K562 (cell line): Measurements from ENCODE around the gene HIVEP3. TPM values are rescaled to one million over a fixed set of nuclear protein-coding genes. Genes with fewer than 3 reads are reported as not detected.

Experiments used
- BHLHE40 ChIP-seq: IDR thresholded peaks from 2 replicates; pipeline ENCODE4 v1.6.1; 2011; ENCODE audit warnings: low read length, improper control_type of control experiment
- DDX20 ChIP-seq: fragments of 450-650 bp; IDR thresholded peaks from 2 replicates; pipeline ENCODE4 v1.6.1; 2016; ENCODE audit warnings: missing genetic modification characterization, low read depth, mild to moderate bottlenecking, missing compliant biosample characterization, moderate library complexity
- E2F6 ChIP-seq, 2 experiments: IDR thresholded peaks; 2 replicates each; pipeline ENCODE4 v1.6.1; 2011; ENCODE audit warnings: borderline replicate concordance in 1 of 2, control low read depth in 1 of 2, low read depth in 1 of 2, low read length in 1 of 2, mild to moderate bottlenecking in 1 of 2, mixed read lengths in 1 of 2, moderate library complexity in 1 of 2; ENCODE audit not compliant: insufficient read depth in 1 of 2, insufficient read length in 1 of 2, poor library complexity in 1 of 2, severe bottlenecking in 1 of 2; ENCODE audit errors: extremely low read depth in 1 of 2
- ELF1 ChIP-seq: fragments of 200-800 bp; sonication (Bioruptor generic); IDR thresholded peaks from 2 replicates; pipeline ENCODE4 v1.6.1; 2016; ENCODE audit warnings: missing genetic modification characterization, missing compliant biosample characterization
- ELF2 ChIP-seq: fragments of 250-450 bp; sonication (Bioruptor Pico); IDR thresholded peaks from 2 replicates; pipeline ENCODE4 v1.5.0; 2021; ENCODE audit warnings: mild to moderate bottlenecking
- EP300 ChIP-seq: IDR thresholded peaks from 2 replicates; pipeline ENCODE4 v1.6.1; 2012; ENCODE audit warnings: low read length, improper control_type of control experiment
- ESRRB ChIP-seq: fragments of 250-450 bp; sonication (Bioruptor Pico); IDR thresholded peaks from 2 replicates; pipeline ENCODE4 v1.5.0; 2020; ENCODE audit warnings: mild to moderate bottlenecking, moderate library complexity, borderline replicate concordance
- FOXA1 ChIP-seq: fragments of 450-650 bp; IDR thresholded peaks from 2 replicates; pipeline ENCODE4 v1.6.1; 2016; ENCODE audit warnings: mild to moderate bottlenecking, borderline replicate concordance
- GABPA ChIP-seq: fragments of 200-800 bp; sonication (Bioruptor generic); conservative IDR thresholded peaks from 2 replicates; pipeline ENCODE4 v1.6.1; 2016; ENCODE audit warnings: low read depth, missing genetic modification characterization, missing compliant biosample characterization
- HLTF ChIP-seq: fragments of 450-650 bp; IDR thresholded peaks from 2 replicates; pipeline ENCODE4 v1.6.1; 2016
- HSF4 ChIP-seq: fragments of 250-450 bp; sonication (Bioruptor Pico); IDR thresholded peaks from 2 replicates; pipeline ENCODE4 v2.1.2; 2022; ENCODE audit warnings: mild to moderate bottlenecking, moderate library complexity, borderline replicate concordance
- MECOM ChIP-seq: fragments of 250-450 bp; sonication (Bioruptor Pico); IDR thresholded peaks from 2 replicates; pipeline ENCODE4 v1.8.0; 2022; ENCODE audit warnings: inconsistent platforms
- MNT ChIP-seq, 2 experiments: fragments of 450-650 bp; conservative IDR thresholded peaks; 2 replicates each; pipeline ENCODE4 v1.6.1; 2017; ENCODE audit warnings: mild to moderate bottlenecking in 2 of 2, moderate library complexity in 2 of 2
- MXI1 ChIP-seq: IDR thresholded peaks from 2 replicates; pipeline ENCODE4 v1.6.1; 2011; ENCODE audit warnings: low read depth, mild to moderate bottlenecking, improper control_type of control experiment, low read length
- NEUROD1 ChIP-seq: fragments of 150-350 bp; IDR thresholded peaks from 2 replicates; pipeline ENCODE4 v1.6.1; 2014; ENCODE audit warnings: borderline replicate concordance, low read length, low read depth; ENCODE audit not compliant: partially characterized antibody
- PCBP2 ChIP-seq: fragments of 200-400 bp; formaldehyde crosslinking; IDR thresholded peaks from 2 replicates; pipeline ENCODE4 v1.6.1; 2018; ENCODE audit warnings: low read length, low read depth, mild to moderate bottlenecking, moderate library complexity; ENCODE audit not compliant: poor library complexity, severe bottlenecking
- SPI1 ChIP-seq: IDR thresholded peaks from 2 replicates; pipeline ENCODE4 v1.6.1; 2011; ENCODE audit warnings: low read depth, low read length, control low read depth, borderline replicate concordance
- STAT5B ChIP-seq: fragments of 250-450 bp; sonication (Bioruptor Pico); IDR thresholded peaks from 2 replicates; pipeline ENCODE4 v1.8.0; 2021; ENCODE audit warnings: mild to moderate bottlenecking, inconsistent platforms
- U2AF2 ChIP-seq: fragments of 200-400 bp; formaldehyde crosslinking; optimal IDR thresholded peaks from 2 replicates; pipeline ENCODE3; 2017; ENCODE audit warnings: low read depth, mild to moderate bottlenecking, low read length
- YBX1 ChIP-seq: fragments of 450-650 bp; IDR thresholded peaks from 2 replicates; pipeline ENCODE4 v1.7.1; 2016; ENCODE audit warnings: mild to moderate bottlenecking
- ZFPM2 ChIP-seq: fragments of 250-450 bp; sonication (Bioruptor Pico); IDR thresholded peaks from 2 replicates; pipeline ENCODE4 v1.5.1; 2022; ENCODE audit warnings: mild to moderate bottlenecking
- ZFX ChIP-seq: sonication (generic); formaldehyde crosslinking; IDR thresholded peaks from 2 replicates; pipeline ENCODE4 v1.8.0; 2022; ENCODE audit warnings: mild to moderate bottlenecking, missing genetic modification reagents, moderate library complexity
- ZNF24 ChIP-seq: fragments of 450-650 bp; IDR thresholded peaks from 2 replicates; pipeline ENCODE4 v1.6.1; 2016
- ZNF347 ChIP-seq: fragments of 450-650 bp; formaldehyde crosslinking; IDR thresholded peaks from 2 replicates; pipeline ENCODE4 v1.4.0; 2020; ENCODE audit warnings: low read depth, mild to moderate bottlenecking, moderate library complexity
- ZNF668 ChIP-seq: fragments of 250-450 bp; sonication (Bioruptor Pico); IDR thresholded peaks from 2 replicates; pipeline ENCODE4 v1.8.0; 2022; ENCODE audit warnings: mild to moderate bottlenecking, inconsistent platforms
- polyA plus RNA-seq, 8 experiments: library from polyadenylated mRNA; depleted of rRNA in 4 of 8; stranded (reverse) in 5 of 8; unstranded in 3 of 8; fragments of >200 nt; fragmentation: Nextera tagmentation in 2 of 8; fragmentation: Illumina TruSeq in 1 of 8; extraction: Ambion mirVana in 2 of 8; extraction: Trizol in 1 of 8; gene quantifications; 2 replicates each; pipeline versions ENCODE4 v1.2.1 to v1.2.3, GENCODE V29; 2011 to 2014; ENCODE audit warnings: inconsistent platforms in 1 of 8, missing spikeins in 1 of 8
- total RNA-seq, 7 experiments: library from RNA; depleted of rRNA in 6 of 7; stranded (reverse); fragments of >200 nt in 6 of 7; fragmentation: Illumina TruSeq in 2 of 7; extraction: Trizol in 2 of 7; gene quantifications; 2 replicates each; pipeline versions ENCODE4 v1.2.1 to v1.2.3, GENCODE V29; 2011 to 2021; ENCODE audit warnings: low replicate concordance in 1 of 7
- TF ChIP-seq, protein P1 (sequence below), 2 experiments: fragments of 250-450 bp in 1 of 2; fragments of 450-650 bp in 1 of 2; sonication (Bioruptor Pico) in 1 of 2; IDR thresholded peaks; 2 replicates each; pipeline versions ENCODE4 v1.6.1 to v1.8.0; 2016 to 2021; ENCODE audit warnings: mild to moderate bottlenecking in 2 of 2, moderate library complexity in 2 of 2, missing compliant biosample characterization in 1 of 2, missing genetic modification characterization in 1 of 2
- TF ChIP-seq, protein P2 (sequence below): fragments of 450-650 bp; formaldehyde crosslinking; IDR thresholded peaks from 2 replicates; pipeline ENCODE4 v1.4.0; 2020; ENCODE audit warnings: mild to moderate bottlenecking

Gene HIVEP3
- total and polyA plus RNA-seq, 9 of the 15 experiments (the other 6 are each of a cell fraction or from before 2014, with no cell fraction given) = 0.09 to 0.58 (median 0.34) TPM; not detected in 1

DNA sequence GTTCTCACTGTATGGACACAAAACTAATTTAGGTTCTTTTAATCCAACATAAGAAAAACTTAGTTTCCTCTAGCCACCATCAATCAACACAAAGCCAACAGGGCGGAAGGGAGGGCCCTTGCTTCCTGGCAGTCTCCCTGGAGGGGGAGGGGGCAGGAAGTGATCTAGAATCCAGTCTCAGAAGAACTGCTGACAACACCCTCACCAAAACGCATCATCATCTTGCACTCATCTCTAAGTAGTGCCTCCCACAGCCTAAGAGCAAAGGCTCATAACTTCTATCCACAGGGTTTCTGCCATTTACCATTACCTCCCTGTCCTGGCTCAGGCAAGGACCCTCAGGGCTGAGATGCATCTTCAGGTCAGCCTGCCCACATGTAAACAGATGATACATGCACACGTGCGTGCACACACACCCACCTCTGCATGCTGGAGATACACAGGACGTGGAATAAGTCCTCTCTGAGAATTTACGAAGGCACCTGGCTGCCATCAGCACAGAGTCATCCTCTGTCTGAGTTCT, 20.5 kb downstream of the HIVEP3 start (continued):
- TF ChIP-seq STAT5B (CRISPR knock-in tag) (no peak), ELF1 (tag) (no peak), ZNF668 (CRISPR knock-in tag) (no peak), EP300 (peak; percentile 25; the same call in 1 of the 2 replicates), SPI1 (peak; percentile 6; the same call in 1 of the 2 replicates), ZNF24 (no peak; the same call in 1 of the 2 replicates), YBX1 (no peak), MNT (conservative IDR thresholded peaks at IDR 0.05) (peak; percentile 75 to 83), ZNF347 (CRISPR knock-in tag) (no peak), NEUROD1 (no peak), BHLHE40 (peak; percentile 80), HSF4 (CRISPR knock-in tag) (no peak), MECOM (no peak), ELF2 (CRISPR knock-in tag) (no peak), U2AF2 (no peak), FOXA1 (no peak), MXI1 (no peak), GABPA (tag) (peak; percentile 92), E2F6 (IDR thresholded peaks at IDR 0.05; ENCODE audit: borderline replicate concordance in 1 of 2, extremely low read depth in 1 of 2, insufficient read depth in 1 of 2, insufficient read length in 1 of 2, low read depth in 1 of 2, low read length in 1 of 2, poor library complexity in 1 of 2, severe bottlenecking in 1 of 2) (no peak), ESRRB (CRISPR knock-in tag) (no peak), DDX20 (tag) (no peak), ZFX (CRISPR knock-in tag) (no peak), PCBP2 (no peak), ZFPM2 (CRISPR knock-in tag) (no peak), HLTF (no peak)
- TF ChIP-seq, protein P1, sequence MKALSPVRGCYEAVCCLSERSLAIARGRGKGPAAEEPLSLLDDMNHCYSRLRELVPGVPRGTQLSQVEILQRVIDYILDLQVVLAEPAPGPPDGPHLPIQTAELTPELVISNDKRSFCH (CRISPR knock-in tag; IDR thresholded peaks at IDR 0.05) = no peak
- TF ChIP-seq, protein P1 (tag; IDR thresholded peaks at IDR 0.05) = no peak
- TF ChIP-seq, protein P2, sequence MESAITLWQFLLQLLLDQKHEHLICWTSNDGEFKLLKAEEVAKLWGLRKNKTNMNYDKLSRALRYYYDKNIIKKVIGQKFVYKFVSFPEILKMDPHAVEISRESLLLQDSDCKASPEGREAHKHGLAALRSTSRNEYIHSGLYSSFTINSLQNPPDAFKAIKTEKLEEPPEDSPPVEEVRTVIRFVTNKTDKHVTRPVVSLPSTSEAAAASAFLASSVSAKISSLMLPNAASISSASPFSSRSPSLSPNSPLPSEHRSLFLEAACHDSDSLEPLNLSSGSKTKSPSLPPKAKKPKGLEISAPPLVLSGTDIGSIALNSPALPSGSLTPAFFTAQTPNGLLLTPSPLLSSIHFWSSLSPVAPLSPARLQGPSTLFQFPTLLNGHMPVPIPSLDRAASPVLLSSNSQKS (CRISPR knock-in tag) = no peak
